ENCODE data around the gene PKNOX2.

Gene PKNOX2

GRCh38 chr11:125264100-125265022, 99.8 kb downstream of the PKNOX2 start:
- DNase-seq = no peak

DNA sequence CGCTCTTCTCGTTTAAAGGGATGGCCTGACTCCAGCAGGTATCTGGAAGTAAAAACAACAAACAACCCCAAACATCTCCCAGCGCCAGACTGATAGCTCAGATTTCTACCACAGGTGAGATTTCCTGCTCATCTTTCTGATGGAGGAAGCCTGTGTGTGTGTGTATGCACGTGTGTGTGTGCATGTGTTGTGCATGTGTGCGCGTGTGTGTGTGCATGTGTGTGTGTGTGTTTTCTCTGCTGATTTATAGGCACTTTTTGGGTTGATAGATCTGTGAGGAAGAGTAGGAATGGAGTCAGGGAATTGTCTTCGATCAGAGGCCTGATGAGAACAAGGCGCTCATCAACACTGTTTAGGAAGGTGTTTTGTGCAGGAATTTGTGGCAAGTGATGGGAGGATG, 103.0 kb downstream of the PKNOX2 start:
- DNase-seq = no peak

GRCh38 chr11:125268611-125269010, 104.1 kb downstream of the PKNOX2 start:
- DNase-seq = no peak

GRCh38 chr11:125270106-125270505, 105.6 kb downstream of the PKNOX2 start:
- no peak for DNase-seq

- no peak for DNase-seq
These were observed 106.2 kb downstream of the PKNOX2 start for GRCh38 chr11:125270711-125271110.

GRCh38 chr11:125271483-125272091, 107.0 kb downstream of the PKNOX2 start:
- DNase-seq = no peak

GRCh38 chr11:125272092-125272491, 107.5 kb downstream of the PKNOX2 start:
- no peak for DNase-seq

- no peak for DNase-seq
These were observed 108.3 kb downstream of the PKNOX2 start for GRCh38 chr11:125272821-125273220.

DNA sequence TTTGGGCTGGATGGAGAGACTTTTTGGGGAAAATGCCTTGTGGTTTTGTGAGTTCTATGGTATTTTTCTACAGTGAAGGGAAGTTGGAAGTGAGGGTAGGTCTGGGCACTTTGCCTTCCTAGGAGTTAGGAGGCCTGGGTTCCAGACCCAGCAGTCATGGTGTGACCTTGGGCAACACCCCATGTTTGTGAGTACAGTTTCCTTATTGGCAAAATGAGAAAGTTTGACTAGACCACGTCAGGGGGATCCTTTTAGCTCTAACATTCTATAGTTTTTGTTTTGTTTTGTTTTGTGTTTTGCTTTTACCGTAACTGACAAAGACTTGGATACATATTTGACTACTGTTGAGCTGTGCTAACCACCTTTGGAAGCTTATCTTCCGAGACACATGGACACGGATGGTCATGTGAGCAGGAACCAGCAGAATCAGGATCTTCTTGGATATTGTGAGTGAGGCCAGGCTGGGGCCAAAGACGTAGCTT, 109.0 kb downstream of the PKNOX2 start:
- DNase-seq = peak; percentile 63

DNA sequence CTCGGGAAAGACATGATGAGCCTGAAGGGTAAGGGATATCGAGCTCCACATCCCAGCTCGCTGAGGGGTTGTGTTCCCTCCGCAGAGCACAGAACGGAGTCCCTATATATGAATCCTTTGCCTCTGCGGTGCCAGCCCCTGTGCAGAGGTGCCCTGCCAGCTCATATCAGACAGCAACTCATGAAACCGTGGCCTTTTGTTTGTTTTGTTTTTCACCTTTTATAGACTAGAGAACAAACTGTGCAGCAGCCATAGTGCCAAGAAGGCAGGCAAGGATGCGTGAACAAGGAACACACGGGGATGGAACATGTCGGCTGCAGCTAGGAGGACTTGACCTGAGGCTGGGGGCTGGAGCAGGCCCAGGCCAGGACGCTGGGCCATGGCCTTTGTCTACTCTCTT, 109.8 kb downstream of the PKNOX2 start:
- no peak for DNase-seq

DNA sequence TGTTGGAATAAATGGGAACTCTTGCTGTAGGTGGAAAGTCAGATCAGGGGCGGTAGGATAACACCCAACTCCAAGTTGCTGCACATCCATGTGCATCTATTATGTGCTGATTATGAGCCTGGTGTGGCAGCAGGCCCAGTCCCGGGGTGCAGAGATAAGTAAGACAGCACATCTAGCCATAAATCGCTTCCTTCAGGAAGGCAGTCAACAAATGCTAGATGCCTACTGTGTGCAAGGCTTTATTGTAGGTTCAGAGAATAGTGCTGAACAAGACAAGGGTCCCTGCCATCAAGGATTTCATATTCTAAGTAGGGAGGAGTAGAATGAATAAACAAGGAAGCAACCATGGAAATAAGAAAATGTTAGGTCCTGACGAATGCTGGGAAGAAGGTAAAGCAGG, 110.2 kb downstream of the PKNOX2 start:
- DNase-seq = no peak

GRCh38 chr11:125275905-125276618, 111.5 kb downstream of the PKNOX2 start:
- no peak for DNase-seq

DNA sequence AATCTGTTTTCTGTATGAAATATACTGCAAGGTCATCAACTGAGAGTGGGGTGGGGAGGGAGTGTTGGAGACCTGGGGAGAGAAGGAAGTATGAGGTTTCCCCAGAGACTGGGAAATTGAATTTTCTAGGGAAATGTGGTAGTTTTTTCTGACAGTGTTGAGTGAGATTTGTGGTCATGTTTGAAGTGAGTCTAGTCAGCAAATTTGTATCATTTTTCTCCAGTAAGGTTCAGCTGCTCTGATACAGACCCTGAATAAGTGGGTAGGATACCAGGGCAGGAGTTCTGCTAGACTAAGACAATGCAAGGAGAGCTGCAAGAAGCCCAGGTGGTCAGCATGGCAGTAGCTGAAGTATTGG, 112.0 kb downstream of the PKNOX2 start:
- no peak for DNase-seq

GRCh38 chr11:125279676-125280418, 115.3 kb downstream of the PKNOX2 start:
- no peak for DNase-seq

GRCh38 chr11:125280646-125281045, 116.1 kb downstream of the PKNOX2 start:
- DNase-seq = no peak

- no peak for DNase-seq
These were observed 117.5 kb downstream of the PKNOX2 start for GRCh38 chr11:125281831-125282595.

DNA sequence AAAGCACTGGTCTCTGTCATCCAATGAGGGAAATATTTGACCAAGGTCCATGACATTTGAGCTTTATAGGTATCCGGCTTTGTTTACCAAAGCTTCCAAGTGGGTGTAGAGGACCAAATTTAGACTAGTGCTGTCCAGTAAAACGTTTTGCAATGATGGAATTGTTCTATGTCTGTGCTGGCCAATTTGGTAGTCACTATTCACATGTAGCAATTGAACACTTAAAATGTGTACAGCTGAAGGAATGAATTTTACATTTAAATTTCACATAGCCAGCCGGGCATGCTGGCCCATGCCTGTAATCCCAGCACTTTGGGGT, 118.0 kb downstream of the PKNOX2 start:
- DNase-seq = no peak

- DNase-seq = no peak
These were observed 119.8 kb downstream of the PKNOX2 start for GRCh38 chr11:125284245-125284850.

DNA sequence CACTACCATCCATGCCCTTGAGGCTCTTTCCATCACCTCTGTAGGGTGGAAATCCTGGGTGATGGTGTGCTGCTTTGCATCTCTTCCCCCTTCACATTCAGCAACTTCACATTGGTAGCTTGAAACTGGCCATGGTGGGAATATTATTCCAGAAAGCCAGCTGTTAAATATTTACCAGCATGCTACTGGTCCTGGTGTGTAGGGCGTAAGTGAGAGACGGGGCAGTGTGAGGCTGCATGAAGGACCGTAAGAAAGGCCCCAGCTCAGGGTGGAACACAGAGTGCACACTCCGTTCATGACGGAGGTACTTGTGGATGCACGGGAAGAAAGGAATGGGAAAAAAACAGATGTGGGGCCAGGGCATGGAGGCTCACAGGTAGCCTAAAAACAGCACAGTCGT, 121.3 kb downstream of the PKNOX2 start:
- DNase-seq = no peak

GRCh38 chr11:125286486-125286885, 121.9 kb downstream of the PKNOX2 start:
- no peak for DNase-seq

DNA sequence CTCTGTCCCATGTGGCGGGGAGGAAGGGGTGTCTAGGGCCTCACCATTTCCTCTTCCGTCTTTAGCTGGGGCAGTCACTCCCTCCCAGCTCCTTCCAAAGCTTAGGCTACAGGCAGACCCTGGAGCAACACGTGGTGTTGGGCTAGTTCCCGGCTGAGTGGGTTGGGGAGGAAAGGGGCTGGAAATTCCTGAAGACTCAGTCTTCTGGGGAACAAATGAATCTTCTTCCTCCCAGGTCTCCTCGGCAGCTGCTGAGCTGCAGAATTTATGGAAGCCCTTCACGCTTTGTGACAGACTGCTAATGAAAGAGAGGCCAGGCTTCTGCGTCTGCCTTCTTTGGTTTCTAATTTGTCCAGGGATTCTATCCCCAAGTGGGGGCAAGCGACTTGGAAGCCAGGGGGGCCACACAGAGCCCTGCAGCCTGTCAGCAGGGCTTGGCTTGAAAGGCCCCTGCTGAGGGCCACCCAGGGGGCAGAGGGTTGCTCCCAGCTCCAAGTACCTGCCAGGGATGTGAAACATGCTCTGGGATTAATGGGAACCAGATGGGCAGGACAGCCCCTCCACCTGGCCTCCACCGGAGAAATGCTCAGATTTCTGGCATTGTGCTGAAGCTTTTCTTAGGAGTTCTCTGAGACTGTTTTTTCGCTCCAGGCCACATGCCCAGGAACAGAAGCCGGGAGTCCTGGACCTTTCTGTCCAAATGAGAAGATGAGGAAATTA, 123.1 kb downstream of the PKNOX2 start:
- DNase-seq = no peak
